MG63 (cell line): ENCODE results near the gene SCNN1A. TPM values are rescaled to one million over a fixed set of nuclear protein-coding genes. Genes with fewer than 3 reads are reported as not detected.
A peak's percentile ranks its signal among the peaks of the same experiment; 100 is the strongest.
"Not testable (repeated sequence)": the region's sequence is repeated elsewhere in the genome, so short reads cannot be mapped to it uniquely, and the experiment has no call there.

Source experiments
- DNase-seq: peaks from one replicate; pipeline ENCODE4 v3.0.0-alpha.2; 2020
- H3K27me3 ChIP-seq: fragments of 250-450 bp; sonication (Bioruptor Pico); 2 replicates; pipeline ENCODE4 v1.5.1; 2020; ENCODE audit warnings: mild to moderate bottlenecking, moderate library complexity
- H3K36me3 ChIP-seq: fragments of 250-450 bp; sonication (Bioruptor Pico); 2 replicates; pipeline ENCODE4 v1.5.1; 2020; ENCODE audit warnings: mild to moderate bottlenecking, moderate library complexity
- H3K4me3 ChIP-seq: fragments of 250-450 bp; sonication (Bioruptor Pico); 2 replicates; pipeline ENCODE4 v1.5.1; 2020; ENCODE audit warnings: mild to moderate bottlenecking, moderate library complexity
- H3K9me3 ChIP-seq: fragments of 250-450 bp; sonication (Bioruptor Pico); 2 replicates; pipeline ENCODE4 v1.5.1; 2020; ENCODE audit warnings: mild to moderate bottlenecking, moderate library complexity
- total RNA-seq: library from RNA; depleted of rRNA; stranded (reverse); fragments of >200 nt; shearing (Covaris generic); gene quantifications from 2 replicates; pipeline ENCODE4 v1.2.3, GENCODE V29; 2014; ENCODE audit warnings: low replicate concordance

The SCNN1A gene
- total RNA-seq, 1 experiment from 2014 or later = 0.66 TPM

DNA sequence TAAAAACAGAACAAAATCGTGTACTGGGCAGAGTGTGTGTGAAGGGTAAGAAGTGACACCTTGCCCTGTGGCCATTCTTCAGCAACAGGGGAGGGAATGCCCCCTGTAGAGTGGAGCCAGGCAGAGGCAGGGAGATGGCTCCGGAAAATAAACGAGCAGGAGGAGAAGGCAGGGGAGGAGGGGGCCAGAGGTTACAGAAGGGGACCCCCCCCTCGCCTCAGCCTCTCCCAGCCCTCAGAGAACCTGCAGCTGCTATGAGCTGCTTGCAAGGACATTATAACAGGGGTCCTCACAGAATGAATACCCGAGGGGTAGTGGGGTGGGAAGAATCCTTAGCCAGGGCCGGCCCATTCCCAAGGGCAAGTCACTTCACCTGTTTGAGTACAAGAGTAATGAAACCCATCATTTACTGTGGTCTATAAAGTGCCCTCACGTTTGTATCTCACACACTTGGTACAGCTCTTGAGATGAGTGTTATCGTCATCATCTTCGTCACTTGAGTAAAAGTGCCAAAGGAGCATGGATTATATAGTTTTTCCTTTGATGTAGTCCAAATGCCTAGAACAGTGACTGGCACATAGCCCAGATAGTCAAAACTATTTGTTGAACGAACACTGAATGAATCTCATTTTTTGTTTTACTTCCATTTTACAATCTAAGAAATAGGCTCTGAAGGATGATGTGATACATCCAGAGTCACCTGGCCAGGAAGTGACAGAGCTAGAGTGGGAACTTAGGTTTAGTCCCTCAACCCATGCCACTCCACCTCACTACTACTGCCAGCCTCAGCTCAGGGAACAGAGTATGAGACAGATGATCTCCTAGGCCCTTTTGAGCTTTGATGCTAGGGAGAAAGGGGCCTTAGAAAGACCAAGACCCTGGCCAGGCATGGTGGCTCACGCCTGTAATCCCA lies 14.5 kb downstream of the SCNN1A start:
- DNase-seq = no peak
- Histone ChIP-seq H3K9me3 (no peaks in the 10 kb centered on the region), H3K36me3 (no peaks in the 10 kb centered on the region), H3K27me3 (no peaks in the 10 kb centered on the region), H3K4me3 (no peak overlapping the region)

DNA sequence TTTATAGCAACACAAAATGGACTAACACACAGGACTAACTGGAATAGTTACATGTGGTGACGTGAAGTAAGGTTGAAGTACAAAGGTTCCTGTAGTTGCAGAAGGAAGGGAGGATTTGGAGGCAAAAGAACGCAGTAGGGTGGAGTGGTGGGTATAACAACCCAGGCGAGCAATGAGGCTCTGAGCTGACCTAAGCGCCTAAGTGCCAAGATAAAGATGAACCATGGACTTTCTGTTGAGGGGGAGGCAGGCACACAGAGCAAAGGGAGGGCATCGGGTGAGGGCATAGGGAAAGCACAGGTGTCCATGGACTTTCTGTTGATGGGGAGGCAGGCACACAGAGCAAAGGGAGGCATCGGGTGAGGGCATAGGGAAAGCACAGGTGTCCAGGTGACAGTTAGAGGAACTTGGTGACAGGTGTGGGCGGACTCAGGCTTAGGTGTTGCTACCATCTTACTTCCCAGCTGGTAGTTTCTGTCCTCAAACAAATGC lies 15.2 kb downstream of the SCNN1A start:
- H3K27me3 ChIP-seq = no peaks in the 10 kb centered on the region
- no peaks in the 10 kb centered on the region for H3K36me3 ChIP-seq
- DNase-seq = no peak
- H3K4me3 ChIP-seq = no peak overlapping the region
- no peaks in the 10 kb centered on the region for H3K9me3 ChIP-seq

DNA sequence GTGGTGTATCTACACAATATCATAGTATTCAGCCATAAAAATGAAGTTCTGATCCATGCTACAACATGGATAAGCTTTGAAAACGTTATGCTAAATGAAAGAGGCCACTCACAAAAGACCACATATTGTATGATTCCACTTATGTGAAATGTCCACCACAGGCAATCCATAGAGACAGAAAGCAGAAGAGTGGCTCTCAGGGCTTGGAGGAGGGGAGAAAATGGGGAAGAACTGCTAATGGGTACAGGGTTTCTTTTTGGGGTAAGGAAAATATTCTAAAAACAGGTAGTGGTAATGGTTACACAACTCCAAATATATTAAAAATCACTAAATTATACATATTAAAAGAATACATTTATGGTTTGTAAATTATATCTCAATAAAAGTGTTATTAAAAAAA lies 16.5 kb downstream of the SCNN1A start:
- Histone ChIP-seq H3K27me3 (no peaks in the 10 kb centered on the region), H3K36me3 (no peaks in the 10 kb centered on the region), H3K9me3 (no peaks in the 10 kb centered on the region), H3K4me3 (no peak overlapping the region)
- no peak for DNase-seq

DNA sequence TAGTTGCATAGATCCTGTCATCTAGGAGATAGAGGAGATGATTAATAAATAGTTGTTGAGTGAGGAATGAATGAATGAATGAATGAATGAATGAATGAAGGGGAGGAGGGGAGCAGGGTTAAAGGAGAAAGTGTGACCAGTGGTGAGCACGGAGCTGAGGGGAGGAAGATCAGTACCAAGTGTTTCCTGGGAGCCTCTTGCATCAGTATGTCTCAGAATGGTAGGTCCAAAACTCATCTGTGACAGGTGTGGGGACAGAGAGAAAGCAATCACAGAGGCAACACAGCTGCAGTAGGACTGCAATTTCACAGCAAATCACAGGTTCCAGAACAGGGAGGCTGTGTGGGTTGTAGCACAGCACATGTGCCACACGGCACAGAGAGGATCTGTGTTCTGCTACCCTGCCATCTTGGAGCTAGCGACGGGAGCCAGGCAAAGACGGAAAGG lies 19.0 kb downstream of the SCNN1A start:
- Histone ChIP-seq H3K27me3 (no peaks in the 10 kb centered on the region), H3K36me3 (no peaks in the 10 kb centered on the region), H3K4me3 (no peak overlapping the region), H3K9me3 (no peaks in the 10 kb centered on the region)
- no peak for DNase-seq

DNA sequence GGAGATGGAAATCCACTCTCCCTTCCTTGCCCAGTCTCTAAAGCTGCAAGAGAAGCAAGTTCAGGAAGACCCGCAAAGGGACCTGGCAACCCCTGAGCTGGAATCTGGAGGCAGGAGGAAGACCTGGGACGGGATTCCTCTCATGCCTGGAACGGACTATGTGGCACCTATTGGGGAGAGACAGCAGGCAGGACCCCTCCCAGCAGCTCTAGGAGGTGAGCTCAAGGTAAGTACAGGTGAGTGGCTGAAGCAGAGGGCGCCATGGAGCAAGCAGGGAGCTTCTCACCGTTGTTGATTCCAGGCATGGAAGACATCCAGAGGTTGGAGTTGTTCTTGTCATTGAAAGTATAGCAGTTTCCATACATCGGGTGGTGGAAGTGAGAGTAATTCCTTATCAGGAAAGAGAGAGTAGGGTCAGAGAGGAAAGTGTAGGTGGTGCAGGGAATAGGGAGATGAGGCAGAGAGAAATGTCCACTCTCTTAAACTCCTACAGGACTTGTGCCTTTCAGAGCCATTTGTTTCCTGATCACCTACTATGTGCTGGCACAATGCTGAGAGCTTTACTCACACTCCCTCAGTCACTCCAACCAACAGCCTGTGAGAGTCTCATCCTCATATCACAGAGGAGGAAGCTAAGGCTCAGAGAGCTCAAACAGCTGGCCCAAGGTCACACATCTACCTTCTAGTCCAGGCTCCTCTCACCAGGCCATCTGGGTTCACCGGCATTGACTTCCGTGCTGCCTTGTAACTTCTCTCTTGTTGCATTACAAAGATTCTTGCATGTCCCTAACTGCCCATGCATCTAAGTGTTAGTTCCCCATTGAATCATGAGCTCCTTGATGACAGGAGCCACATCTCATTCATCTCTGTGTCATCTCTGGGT lies 19.6 kb downstream of the SCNN1A start:
- Histone ChIP-seq H3K27me3 (no peaks in the 10 kb centered on the region), H3K9me3 (no peaks in the 10 kb centered on the region), H3K36me3 (no peaks in the 10 kb centered on the region), H3K4me3 (no peak overlapping the region)
- DNase-seq = no peak

DNA sequence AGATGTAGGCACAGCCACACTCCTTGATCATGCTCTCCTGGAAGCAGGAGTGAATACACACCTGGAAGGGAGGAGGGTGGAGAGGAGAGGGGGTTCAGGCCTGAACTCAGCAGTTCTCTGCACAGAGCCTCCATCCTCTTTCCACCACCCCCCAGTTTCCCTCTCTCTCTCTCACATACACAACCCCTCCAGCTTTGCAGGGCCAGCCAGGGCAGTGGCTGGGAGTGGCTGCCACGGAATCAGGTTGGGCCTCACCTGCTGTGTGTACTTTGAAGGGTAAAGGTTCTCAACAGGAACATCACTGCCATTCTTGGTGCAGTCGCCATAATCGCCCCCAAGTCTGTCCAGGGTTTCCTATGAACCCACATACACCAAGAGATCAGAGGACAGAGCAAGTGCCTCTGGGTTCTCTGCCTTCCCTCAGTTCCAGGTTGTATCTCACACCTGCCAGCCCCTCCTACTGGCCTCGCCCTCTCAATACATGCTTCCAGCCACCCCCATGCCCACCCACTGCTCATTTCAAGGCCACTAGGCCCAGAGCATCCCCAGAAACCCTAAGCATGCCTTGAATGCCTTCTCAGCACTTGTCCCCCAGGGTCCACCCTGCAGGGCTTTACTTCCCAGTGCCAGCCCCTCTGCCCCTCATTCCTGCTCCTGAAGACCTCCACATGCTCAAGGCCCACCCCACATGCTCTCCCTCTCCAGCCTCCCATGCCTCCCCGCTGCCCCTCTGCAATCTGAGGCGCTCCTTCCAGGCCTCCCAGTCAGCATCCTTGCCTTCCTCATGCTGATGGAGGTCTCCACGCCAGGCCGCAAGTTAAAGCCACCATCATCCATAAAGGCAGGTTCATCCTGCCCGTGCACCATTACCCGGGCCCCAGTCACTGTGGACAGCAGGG lies 20.6 kb downstream of the SCNN1A start:
- DNase-seq = no peak
- H3K4me3 ChIP-seq = no peak overlapping the region
- no peaks in the 10 kb centered on the region for H3K36me3 ChIP-seq
- H3K27me3 ChIP-seq = no peaks in the 10 kb centered on the region
- H3K9me3 ChIP-seq = no peaks in the 10 kb centered on the region

DNA sequence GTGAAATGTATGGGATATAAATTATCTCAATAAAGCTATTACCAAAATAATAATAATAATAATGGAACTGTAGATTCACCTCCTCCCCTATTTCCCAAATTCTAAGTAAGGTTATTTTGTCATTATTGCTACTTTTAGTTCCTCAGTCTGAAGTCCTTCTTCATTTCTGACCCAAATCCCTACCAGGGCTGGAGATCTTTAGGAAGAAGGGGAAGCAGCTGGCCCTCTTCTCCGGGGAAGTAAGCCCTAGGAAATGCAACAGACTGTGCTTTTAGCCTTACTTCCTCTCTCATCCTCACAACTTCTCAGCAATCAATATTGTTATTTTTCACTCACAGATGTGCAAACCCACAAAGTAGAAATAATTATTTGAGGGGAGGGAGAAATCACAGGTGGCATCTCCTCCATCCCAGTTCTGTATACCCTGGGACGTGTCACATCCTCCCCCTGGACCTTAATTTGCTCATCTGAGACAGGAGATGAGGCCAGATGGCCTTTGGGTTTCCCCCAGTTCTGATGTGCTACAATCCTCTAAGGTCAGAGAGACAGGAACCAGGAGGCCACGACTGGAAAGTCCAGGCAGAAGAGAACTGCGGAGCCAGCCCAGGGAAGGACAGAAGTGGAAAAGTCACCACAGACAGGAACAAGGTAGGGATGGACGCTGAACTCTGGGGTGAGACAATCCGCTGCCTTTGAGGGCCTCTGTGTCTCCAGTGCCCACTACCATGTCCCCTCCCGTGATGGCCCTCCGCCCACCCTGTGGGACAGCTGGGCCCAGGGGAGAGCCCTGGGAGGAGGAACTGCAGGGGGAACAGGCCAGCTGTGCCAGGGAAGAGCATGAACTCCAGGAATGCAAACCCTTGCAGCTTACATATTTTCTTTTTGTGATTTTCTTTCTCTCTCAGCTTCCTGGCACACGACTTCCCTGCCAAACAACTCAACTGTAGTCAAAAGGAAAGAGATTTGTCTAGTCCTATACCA lies 22.9 kb downstream of the SCNN1A start:
- DNase-seq = no peak
- Histone ChIP-seq H3K4me3 (no peak overlapping the region), H3K9me3 (no peaks in the 10 kb centered on the region), H3K36me3 (no peaks in the 10 kb centered on the region), H3K27me3 (no peaks in the 10 kb centered on the region)

DNA sequence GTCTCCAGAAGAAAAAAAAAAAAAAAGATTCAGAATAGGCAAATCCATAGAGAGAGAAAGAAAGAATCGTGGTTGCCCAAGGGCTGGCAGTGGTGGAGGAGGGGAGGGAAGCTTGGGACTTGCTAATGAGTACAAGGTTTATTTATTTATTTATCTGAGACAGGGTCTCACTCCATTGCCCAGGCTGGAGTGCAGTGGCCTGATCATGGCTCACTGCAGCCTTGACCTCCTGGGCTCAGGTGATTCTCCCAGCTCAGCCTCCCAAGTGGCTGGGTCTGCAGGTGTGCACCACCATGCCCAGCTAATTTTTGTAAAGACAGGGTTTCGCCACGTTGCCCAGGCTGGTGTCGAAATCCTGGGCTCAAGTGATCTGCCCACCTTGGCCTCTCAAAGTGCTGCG lies 23.7 kb downstream of the SCNN1A start:
- no peak for DNase-seq
- Histone ChIP-seq H3K4me3 (no peak overlapping the region), H3K27me3 (no peaks in the 10 kb centered on the region), H3K36me3 (no peaks in the 10 kb centered on the region), H3K9me3 (no peaks in the 10 kb centered on the region)

DNA sequence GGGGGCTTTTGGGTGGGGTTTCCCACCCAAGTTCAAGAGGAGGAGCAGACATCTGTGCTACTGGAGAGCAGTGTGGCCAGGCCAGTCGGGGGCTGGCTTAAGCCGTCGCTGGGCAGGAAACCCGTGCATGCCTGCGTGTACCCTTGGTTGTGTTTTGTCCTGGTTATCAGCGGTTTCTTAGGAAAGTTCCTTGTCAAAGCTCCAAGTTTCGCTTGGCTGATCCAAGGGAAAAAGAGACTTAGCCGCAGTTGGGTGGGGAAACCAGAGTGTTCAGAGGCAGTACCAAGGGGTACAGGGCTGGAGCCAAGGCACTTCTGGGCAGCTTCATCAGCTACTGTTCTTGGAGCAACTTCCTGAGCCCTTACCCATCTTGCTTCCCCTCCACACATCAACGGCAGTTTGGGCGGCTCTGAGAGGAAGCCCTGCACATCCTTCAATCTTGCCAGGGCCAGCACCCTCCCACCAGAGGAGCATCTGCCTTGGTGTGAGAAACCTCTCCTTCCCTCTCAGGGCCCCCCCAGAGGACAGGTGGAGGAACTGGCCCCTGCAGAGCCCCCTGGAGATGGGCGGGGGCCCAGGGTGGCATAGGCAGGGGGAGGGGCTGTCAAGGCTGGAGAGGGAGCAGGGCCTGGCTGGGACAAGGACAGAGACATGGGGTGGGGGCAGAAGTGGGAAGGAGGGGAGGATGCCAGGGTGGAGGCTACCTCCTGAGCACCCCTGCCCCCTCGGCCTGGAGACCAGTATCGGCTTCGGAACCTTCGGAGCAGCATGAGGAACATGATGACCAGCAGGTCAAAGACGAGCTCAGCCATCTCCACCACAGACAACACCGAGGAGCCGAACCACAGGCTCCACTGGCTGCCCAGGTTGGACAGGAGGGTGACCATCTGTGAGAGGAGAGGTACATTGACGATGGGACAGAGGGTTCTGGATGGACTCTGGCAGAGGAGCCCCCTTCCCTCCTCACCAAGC lies 27.7 kb downstream of the SCNN1A start:
- Histone ChIP-seq H3K36me3 (no peaks in the 10 kb centered on the region), H3K27me3 (no peaks in the 10 kb centered on the region), H3K9me3 (no peaks in the 10 kb centered on the region), H3K4me3 (no peak overlapping the region)
- no peak for DNase-seq

DNA sequence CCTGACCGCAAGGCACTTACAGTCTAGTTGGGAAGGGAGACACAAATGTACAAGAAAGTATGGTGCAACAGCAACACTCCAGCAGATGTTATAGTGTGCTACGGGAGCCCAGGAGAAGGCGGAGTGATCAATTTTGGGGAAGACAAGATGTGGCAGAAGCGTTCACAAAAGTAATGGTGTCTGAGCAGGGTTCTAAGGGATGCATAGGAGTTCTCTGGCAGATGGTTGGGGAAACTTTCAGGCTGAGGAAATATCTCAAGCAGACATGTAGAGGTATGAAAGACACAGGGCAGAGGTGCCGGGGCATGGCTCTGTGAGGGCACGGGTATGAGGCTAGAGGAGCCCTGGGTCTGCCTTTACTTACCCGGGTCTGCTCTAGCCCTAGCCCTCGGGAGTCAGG lies 28.4 kb downstream of the SCNN1A start:
- H3K27me3 ChIP-seq = no peaks in the 10 kb centered on the region
- DNase-seq = no peak
- H3K9me3 ChIP-seq = no peaks in the 10 kb centered on the region
- no peaks in the 10 kb centered on the region for H3K36me3 ChIP-seq
- H3K4me3 ChIP-seq = no peak overlapping the region

DNA sequence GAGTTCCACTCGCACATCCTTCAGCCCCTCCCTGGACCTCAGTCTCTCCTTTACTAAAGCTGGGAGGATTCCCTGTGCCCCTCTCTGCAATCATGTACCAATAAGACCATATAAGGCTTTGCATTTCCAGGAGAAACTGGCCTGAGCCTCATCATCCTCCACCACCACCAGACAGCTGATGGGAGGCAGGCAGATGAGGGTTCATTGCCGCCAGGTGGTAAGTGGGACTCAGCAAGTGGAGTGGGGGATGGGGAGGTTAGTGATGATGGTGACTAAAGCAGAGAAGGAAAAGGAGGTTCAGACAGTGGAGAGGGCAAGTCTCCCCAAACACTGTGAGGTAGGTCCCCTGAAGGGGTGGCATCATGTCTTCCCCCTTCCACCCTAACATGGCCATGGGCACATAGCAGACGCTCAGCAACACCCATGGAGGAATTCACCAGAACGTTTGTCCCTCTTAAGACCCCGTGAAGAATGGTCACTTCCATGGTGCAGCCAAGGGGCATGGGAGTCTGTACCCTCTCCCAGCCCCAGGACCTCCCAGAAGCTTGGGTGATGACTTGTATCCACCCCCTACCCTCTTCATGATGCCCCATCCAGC lies 29.0 kb downstream of the SCNN1A start:
- Histone ChIP-seq H3K4me3 (no peak overlapping the region), H3K36me3 (peaks cover 5% of the 10 kb centered on the region; the same call in 1 of the 2 replicates), H3K27me3 (no peaks in the 10 kb centered on the region), H3K9me3 (no peaks in the 10 kb centered on the region)
- no peak for DNase-seq

DNA sequence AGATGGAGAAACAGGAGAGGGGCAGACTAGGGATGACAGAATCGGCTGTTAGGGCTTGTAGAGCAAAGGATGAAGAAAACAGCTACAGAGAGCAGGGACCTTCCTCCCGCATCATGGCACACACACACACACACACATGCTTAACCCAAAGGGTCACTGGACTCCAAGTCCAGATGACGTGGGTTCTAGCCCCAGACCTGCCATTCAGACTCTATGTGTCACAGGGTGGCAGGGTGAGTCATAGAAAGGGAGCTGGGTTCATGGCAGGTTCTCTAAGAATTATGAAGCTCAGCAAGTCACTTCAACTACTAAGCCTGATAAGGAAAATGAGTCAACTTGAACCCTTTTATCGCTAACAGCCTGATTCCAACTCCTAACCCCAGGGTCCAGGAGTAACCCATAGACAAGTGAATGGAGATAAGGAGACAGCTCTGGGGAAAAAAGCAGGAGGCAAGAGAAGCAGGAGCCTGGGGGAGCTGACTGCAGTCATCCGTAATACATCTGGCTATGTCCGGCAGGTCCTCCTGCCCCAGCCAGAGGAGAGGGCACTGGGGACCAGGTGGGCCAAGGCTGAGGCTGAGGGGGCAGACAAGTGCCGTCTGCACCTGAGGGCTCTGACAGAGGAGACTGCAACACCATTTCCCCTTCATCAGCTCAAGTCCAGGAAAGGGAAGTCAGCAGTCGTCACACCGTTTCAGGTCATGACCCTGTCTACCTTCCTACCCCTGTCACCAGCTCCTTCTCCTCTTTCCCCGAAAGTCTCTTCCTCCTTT lies 29.9 kb downstream of the SCNN1A start:
- H3K36me3 ChIP-seq = peaks cover 13% of the 10 kb centered on the region

DNA sequence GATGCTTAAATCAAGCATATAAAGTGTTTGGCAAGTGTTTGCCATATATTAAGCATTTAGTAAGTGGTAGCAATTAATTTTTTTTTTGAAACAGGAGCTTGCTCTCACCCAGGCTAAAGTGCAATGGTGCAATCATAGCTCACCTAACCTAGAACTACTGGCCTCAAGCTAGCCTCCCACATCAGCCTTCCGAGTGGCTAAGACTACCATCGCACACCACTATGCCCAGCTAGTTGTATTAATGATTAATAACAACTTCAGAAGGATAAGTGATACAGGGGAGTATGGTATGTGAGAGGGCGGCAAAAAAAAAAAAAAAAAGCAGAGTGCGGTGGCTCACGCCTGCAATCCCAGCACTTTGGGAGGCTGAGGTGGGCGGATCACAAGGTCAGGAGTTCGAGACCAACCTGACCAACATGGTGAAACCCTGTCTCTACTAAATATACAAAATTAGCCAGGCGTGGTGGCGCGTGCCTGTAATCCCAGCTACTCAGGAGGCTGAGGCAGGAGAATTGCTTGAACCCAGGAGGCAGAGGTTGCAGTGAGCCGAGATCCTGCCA lies 31.2 kb downstream of the SCNN1A start:
- not testable (repeated sequence) for DNase-seq, H3K27me3 ChIP-seq, H3K9me3 ChIP-seq, H3K4me3 ChIP-seq
- peaks cover 27% of the 10 kb centered on the region for H3K36me3 ChIP-seq

More for the DNA sequence above, 29.9 kb downstream of the SCNN1A start:
- H3K27me3 ChIP-seq = no peaks in the 10 kb centered on the region
- H3K4me3 ChIP-seq = no peak overlapping the region
- peak; percentile 87 for DNase-seq
- H3K9me3 ChIP-seq = no peaks in the 10 kb centered on the region
